NT2/D1 (cell line): ENCODE data around the gene LSP1.

Experiments
- YY1 ChIP-seq: IDR thresholded peaks from 2 replicates; pipeline ENCODE4 v1.6.1; 2011; ENCODE audit not compliant: insufficient read length, insufficient read depth
- ZNF274 ChIP-seq: IDR thresholded peaks from 2 replicates; pipeline ENCODE4 v1.6.1; 2011; ENCODE audit warnings: mild to moderate bottlenecking, low read depth, low read length

DNA sequence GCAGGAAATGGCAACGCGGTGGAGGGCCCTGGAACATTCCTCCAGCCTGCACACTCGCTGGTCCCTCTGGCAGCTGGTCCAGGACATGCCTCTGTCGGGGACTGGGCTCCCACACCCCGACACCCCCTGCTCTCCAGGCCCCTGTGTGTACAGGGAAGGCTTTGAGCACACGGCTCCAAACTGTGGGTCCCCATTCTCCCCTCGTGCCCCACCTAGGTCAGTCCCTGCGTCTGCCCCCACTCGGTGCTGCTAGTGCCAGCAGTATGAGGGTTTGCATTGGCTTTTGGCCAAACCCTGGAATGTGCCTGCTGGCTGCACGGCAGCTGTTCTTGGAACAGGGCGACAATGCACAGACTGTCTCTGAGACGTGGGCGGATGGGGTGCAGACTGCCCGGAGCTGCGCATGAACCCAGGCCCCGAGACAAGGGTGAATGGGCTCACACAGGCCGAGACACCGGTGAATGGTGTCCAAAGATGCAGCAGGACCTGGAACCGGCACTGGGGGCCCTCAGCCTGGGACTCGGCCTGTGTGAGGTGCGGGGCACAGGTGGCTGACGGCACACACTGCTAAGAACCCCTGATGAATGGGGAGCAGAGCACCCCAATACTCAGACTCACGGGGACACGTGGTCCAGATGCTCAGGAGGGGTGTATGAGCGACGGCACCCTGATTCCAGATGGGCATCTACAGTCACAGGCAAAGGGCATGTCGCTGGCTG lies 25.6 kb upstream of the LSP1 start:
- no peak for TF ChIP-seq ZNF274
- TF ChIP-seq YY1 = no peak
